Activated CD4-positive, alpha-beta T cell treated with anti-CD3 and anti-CD28 coated beads for 36 hours (primary cell): ENCODE results near the gene NCCRP1. TPM values are rescaled to one million over a fixed set of nuclear protein-coding genes. Genes with fewer than 3 reads are reported as not detected.
"Not testable (repeated sequence)": the region's sequence is repeated elsewhere in the genome, so short reads cannot be mapped to it uniquely, and the experiment has no call there.

Experiments used
- ATAC-seq: fragments of 200-7000 bp; cut with Tn5 transposase; one replicate; pipeline ENCODE4 v1.10.0; 2021; ENCODE audit warnings: mild to moderate bottlenecking, moderate library complexity
- CTCF ChIA-PET: fragments of 350-600 bp; sonication (Branson Sonifier 250); formaldehyde crosslinking; loops from one replicate; lab custom pipeline; 2021; ENCODE audit warnings: antibody characterized with exemption; lab: Charles Lee
- POLR2A ChIA-PET: fragments of 350-600 bp; sonication (Branson Sonifier 250); formaldehyde crosslinking; loops from one replicate; lab custom pipeline; 2021; ENCODE audit warnings: antibody characterized with exemption, inconsistent platforms; lab: Charles Lee
- DNase-seq: peaks from one replicate; pipeline ENCODE4 v3.0.0-alpha.2; 2020
- H3K27ac Mint-ChIP-seq: one replicate; pipeline ENCODE4 v1.8.0; 2021; ENCODE audit warnings: mixed read lengths
- H3K27me3 Mint-ChIP-seq: one replicate; pipeline ENCODE4 v1.8.0; 2021; ENCODE audit warnings: mixed read lengths
- H3K36me3 Mint-ChIP-seq: one replicate; pipeline ENCODE4 v1.8.0; 2021; ENCODE audit warnings: low read depth, mixed read lengths
- H3K4me1 Mint-ChIP-seq: one replicate; pipeline ENCODE4 v1.8.0; 2021; ENCODE audit warnings: mixed read lengths
- H3K4me3 Mint-ChIP-seq: one replicate; pipeline ENCODE4 v1.8.0; 2021; ENCODE audit warnings: mild to moderate bottlenecking, moderate library complexity, mixed read lengths
- H3K9me3 Mint-ChIP-seq: one replicate; pipeline ENCODE4 v1.8.0; 2021; ENCODE audit warnings: low read depth, mixed read lengths
- intact Hi-C, 2 experiments: fragments of 100-400 bp; cut with DNase I in 1 of 2; cut with micrococcal nuclease in 1 of 2; formaldehyde crosslinking; loops; one replicate each; pipeline versions ENCODE4 v1.14.2 to v1.15.1; 2022 to 2024; cut with DNase I, micrococcal nuclease
- total RNA-seq, 2 experiments: library from RNA; stranded (reverse); gene quantifications; one replicate each; pipeline ENCODE4 v1.2.3, GENCODE V29; 2021

The NCCRP1 gene
- total RNA-seq, 2 experiments from 2014 or later, result not detected

- Mint-ChIP-seq H3K36me3 (no peaks in the 10 kb centered on the region), H3K27me3 (peaks cover 56% of the 10 kb centered on the region), H3K27ac (no peak overlapping the region), H3K4me3 (no peak overlapping the region), H3K9me3 (no peaks in the 10 kb centered on the region), H3K4me1 (peaks cover 12% of the 10 kb centered on the region)
- ChIA-PET POLR2A (no interaction called here), CTCF (interaction anchor here (0.7 kb wide), 1 partner anchor 108 kb away, joined by 3 read pairs; no protein-coding TSS in a partner anchor)
- ATAC-seq (no peak), DNase-seq (no peak)
- intact Hi-C loops, result no loop called here
These were observed 4.0 kb downstream of the NCCRP1 start for GRCh38 chr19:39200803-39201115.

GRCh38 chr19:39202998-39203355 lies 6.2 kb downstream of the NCCRP1 start:
- CTCF ChIA-PET, result no interaction called here
- Mint-ChIP-seq H3K9me3 (no peaks in the 10 kb centered on the region), H3K4me1 (no peaks in the 10 kb centered on the region), H3K4me3 (no peak overlapping the region), H3K27ac (no peak overlapping the region), H3K27me3 (peaks cover 43% of the 10 kb centered on the region), H3K36me3 (no peaks in the 10 kb centered on the region)
- ATAC-seq (no peak), DNase-seq (no peak)
- POLR2A ChIA-PET, result no interaction called here
- intact Hi-C loops, result no loop called here

GRCh38 chr19:39203372-39204341 lies 6.9 kb downstream of the NCCRP1 start, which contains the start of gene SYCN:
Gene SYCN (minus strand): TSS chr19:39204263. CDS start chr19:39204254, 9 bp downstream.
- H3K27me3 Mint-ChIP-seq, result peaks cover 38% of the 10 kb centered on the region
- no peaks in the 10 kb centered on the region for H3K36me3 Mint-ChIP-seq
- H3K4me1 Mint-ChIP-seq, result no peaks in the 10 kb centered on the region
- no peaks in the 10 kb centered on the region for H3K9me3 Mint-ChIP-seq
- no peak for DNase-seq
- ChIA-PET POLR2A (no interaction called here), CTCF (interaction anchor here (0.7 kb wide), 1 partner anchor 1302 kb away, joined by 3 read pairs; no protein-coding TSS in a partner anchor)
- H3K4me3 Mint-ChIP-seq, result no peak within 1 kb of the TSS
- no peak for ATAC-seq
- intact Hi-C loops, result no loop called here
- no peak within 1 kb of the TSS for H3K27ac Mint-ChIP-seq

- Mint-ChIP-seq H3K36me3 (no peaks in the 10 kb centered on the region), H3K9me3 (no peaks in the 10 kb centered on the region), H3K27me3 (peaks cover 31% of the 10 kb centered on the region), H3K4me3 (no peak overlapping the region), H3K27ac (no peak overlapping the region), H3K4me1 (no peaks in the 10 kb centered on the region)
- ChIA-PET POLR2A (no interaction called here), CTCF (interaction anchor here (0.7 to 0.9 kb wide), 2 partner anchors 9 to 122 kb away, joined by 3 read pairs; no protein-coding TSS in a partner anchor)
- ATAC-seq (no peak), DNase-seq (no peak)
- intact Hi-C loops, result no loop called here
These were observed 8.6 kb downstream of the NCCRP1 start for GRCh38 chr19:39205449-39205764.

GRCh38 chr19:39206122-39206521 lies 9.4 kb downstream of the NCCRP1 start:
- Mint-ChIP-seq H3K27me3 (peaks cover 24% of the 10 kb centered on the region), H3K36me3 (no peaks in the 10 kb centered on the region), H3K4me1 (no peaks in the 10 kb centered on the region), H3K27ac (no peak overlapping the region), H3K4me3 (no peak overlapping the region), H3K9me3 (no peaks in the 10 kb centered on the region)
- CTCF ChIA-PET, result interaction anchor here (0.9 kb wide), 1 partner anchor 121 kb away, joined by 3 read pairs; no protein-coding TSS in a partner anchor
- DNase-seq (no peak), ATAC-seq (no peak)
- intact Hi-C loops, result no loop called here
- POLR2A ChIA-PET, result no interaction called here

GRCh38 chr19:39207293-39207836 lies 10.6 kb downstream of the NCCRP1 start:
- Mint-ChIP-seq H3K27me3 (peaks cover 19% of the 10 kb centered on the region), H3K27ac (no peak overlapping the region), H3K4me3 (no peak overlapping the region), H3K9me3 (no peaks in the 10 kb centered on the region), H3K36me3 (no peaks in the 10 kb centered on the region), H3K4me1 (no peaks in the 10 kb centered on the region)
- DNase-seq (no peak), ATAC-seq (no peak)
- ChIA-PET POLR2A (no interaction called here), CTCF (no interaction called here)
- intact Hi-C loops, result no loop called here

- POLR2A ChIA-PET, result no interaction called here
- DNase-seq (no peak), ATAC-seq (no peak)
- Mint-ChIP-seq H3K4me3 (no peak overlapping the region), H3K27ac (no peak overlapping the region), H3K36me3 (no peaks in the 10 kb centered on the region), H3K9me3 (no peaks in the 10 kb centered on the region), H3K27me3 (peaks cover 11% of the 10 kb centered on the region), H3K4me1 (no peaks in the 10 kb centered on the region)
- CTCF ChIA-PET, result no interaction called here
- intact Hi-C loops, result no loop called here
These were observed 11.5 kb downstream of the NCCRP1 start for GRCh38 chr19:39208175-39208795.

- ChIA-PET CTCF (no interaction called here), POLR2A (no interaction called here)
- peaks cover 5% of the 10 kb centered on the region for H3K27me3 Mint-ChIP-seq
- DNase-seq (no peak), ATAC-seq (no peak)
- no peaks in the 10 kb centered on the region for H3K36me3 Mint-ChIP-seq
- intact Hi-C loops, result no loop called here
- H3K4me1 Mint-ChIP-seq, result no peaks in the 10 kb centered on the region
- H3K9me3 Mint-ChIP-seq, result no peaks in the 10 kb centered on the region
- H3K27ac Mint-ChIP-seq, result no peak overlapping the region
- H3K4me3 Mint-ChIP-seq, result no peak overlapping the region
These were observed 12.4 kb downstream of the NCCRP1 start for GRCh38 chr19:39209196-39209595.

GRCh38 chr19:39211731-39212374 lies 15.1 kb downstream of the NCCRP1 start:
- POLR2A ChIA-PET, result interaction anchor here (0.7 kb wide), 1 partner anchor 214 kb away, joined by 4 read pairs; no protein-coding TSS in a partner anchor

GRCh38 chr19:39212375-39212742 lies 15.6 kb downstream of the NCCRP1 start:
- intact Hi-C loops, result loop anchor here (1.0 to 5.0 kb wide), 4 partner anchors 116 to 320 kb away; partner anchors contain the start of genes PLEKHG2 (in 2 of the 2) and EID2B (in 1 of the 2)
- ChIA-PET POLR2A (interaction anchor here (0.7 kb wide), 1 partner anchor 214 kb away, joined by 4 read pairs; no protein-coding TSS in a partner anchor), CTCF (interaction anchor here (1.0 to 4.3 kb wide), 4 partner anchors 11 to 186 kb away, joined by 3 to 15 read pairs (median 5); no protein-coding TSS in a partner anchor)
- ATAC-seq (peak; percentile 100), DNase-seq (peak; percentile 86)
- no peaks in the 10 kb centered on the region for H3K36me3 Mint-ChIP-seq
- H3K4me1 Mint-ChIP-seq, result no peaks in the 10 kb centered on the region
- H3K27ac Mint-ChIP-seq, result no peak overlapping the region
- H3K9me3 Mint-ChIP-seq, result no peaks in the 10 kb centered on the region
- no peak overlapping the region for H3K4me3 Mint-ChIP-seq
- peaks cover 9% of the 10 kb centered on the region for H3K27me3 Mint-ChIP-seq

More at GRCh38 chr19:39211731-39212374, 15.1 kb downstream of the NCCRP1 start:
- Mint-ChIP-seq H3K9me3 (no peaks in the 10 kb centered on the region), H3K4me3 (no peak overlapping the region), H3K27me3 (peaks cover 4% of the 10 kb centered on the region), H3K36me3 (no peaks in the 10 kb centered on the region), H3K27ac (no peak overlapping the region), H3K4me1 (no peaks in the 10 kb centered on the region)
- no peak for DNase-seq
- ATAC-seq, result no peak
- CTCF ChIA-PET, result interaction anchor here (0.7 to 4.3 kb wide), 4 partner anchors 41 to 186 kb away, joined by 3 to 15 read pairs (median 4); no protein-coding TSS in a partner anchor
- intact Hi-C loops, result loop anchor here (1.0 to 5.0 kb wide), 4 partner anchors 116 to 320 kb away; partner anchors contain the start of genes PLEKHG2 (in 2 of the 2) and EID2B (in 1 of the 2)

- CTCF ChIA-PET, result interaction anchor here (0.6 to 4.3 kb wide), 4 partner anchors 16 to 210 kb away, joined by 3 to 15 read pairs (median 3); no protein-coding TSS in a partner anchor
- H3K4me1 Mint-ChIP-seq, intact Hi-C loops, H3K4me3 Mint-ChIP-seq, H3K36me3 Mint-ChIP-seq, DNase-seq, ATAC-seq, H3K27ac Mint-ChIP-seq, POLR2A ChIA-PET, H3K9me3 Mint-ChIP-seq: not testable (repeated sequence)
- peaks cover 15% of the 10 kb centered on the region for H3K27me3 Mint-ChIP-seq
These were observed 18.6 kb downstream of the NCCRP1 start for GRCh38 chr19:39215323-39215722.
